Measurements from ENCODE around the gene SMG9. TPM values are rescaled to one million over a fixed set of nuclear protein-coding genes. Genes with fewer than 3 reads are reported as not detected.
A peak's percentile ranks its signal among the peaks of the same experiment; 100 is the strongest.
"Not testable (repeated sequence)": the region's sequence is repeated elsewhere in the genome, so short reads cannot be mapped to it uniquely, and the experiment has no call there.

Gene SMG9
- total RNA-seq, 6 experiments from 2014 or later: 6.5 to 13.5 (median 9.8) TPM

- Histone ChIP-seq H3K4me1 (no peaks in the 10 kb centered on the region), H3K27me3 (no peaks in the 10 kb centered on the region), H3K9me3 (no peaks in the 10 kb centered on the region), H3K27ac (no peak overlapping the region), H3K4me3 (no peak overlapping the region), H3K36me3 (no peaks in the 10 kb centered on the region)
- WGBS (ENCODE audit: insufficient coverage, low coverage, low lambda C conversion rate, missing lambda C conversion rate): no CpG with 5 or more reads among the region's 1 CpG
- TF ChIP-seq, protein P1, sequence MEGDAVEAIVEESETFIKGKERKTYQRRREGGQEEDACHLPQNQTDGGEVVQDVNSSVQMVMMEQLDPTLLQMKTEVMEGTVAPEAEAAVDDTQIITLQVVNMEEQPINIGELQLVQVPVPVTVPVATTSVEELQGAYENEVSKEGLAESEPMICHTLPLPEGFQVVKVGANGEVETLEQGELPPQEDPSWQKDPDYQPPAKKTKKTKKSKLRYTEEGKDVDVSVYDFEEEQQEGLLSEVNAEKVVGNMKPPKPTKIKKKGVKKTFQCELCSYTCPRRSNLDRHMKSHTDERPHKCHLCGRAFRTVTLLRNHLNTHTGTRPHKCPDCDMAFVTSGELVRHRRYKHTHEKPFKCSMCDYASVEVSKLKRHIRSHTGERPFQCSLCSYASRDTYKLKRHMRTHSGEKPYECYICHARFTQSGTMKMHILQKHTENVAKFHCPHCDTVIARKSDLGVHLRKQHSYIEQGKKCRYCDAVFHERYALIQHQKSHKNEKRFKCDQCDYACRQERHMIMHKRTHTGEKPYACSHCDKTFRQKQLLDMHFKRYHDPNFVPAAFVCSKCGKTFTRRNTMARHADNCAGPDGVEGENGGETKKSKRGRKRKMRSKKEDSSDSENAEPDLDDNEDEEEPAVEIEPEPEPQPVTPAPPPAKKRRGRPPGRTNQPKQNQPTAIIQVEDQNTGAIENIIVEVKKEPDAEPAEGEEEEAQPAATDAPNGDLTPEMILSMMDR (IDR thresholded peaks at IDR 0.05): no peak
- no peak for TF ChIP-seq POLR2A (IDR thresholded peaks at IDR 0.05)
- no peak for ATAC-seq
- no peak for DNase-seq
- intact Hi-C loops (cut with DNase I): no loop called here
These were observed 13.1 kb upstream of the SMG9 start for GRCh38 chr19:43767818-43768217.

- DNase-seq (no peak), ATAC-seq (no peak)
- Histone ChIP-seq H3K4me3 (no peak overlapping the region), H3K27ac (no peak overlapping the region), H3K4me1 (no peaks in the 10 kb centered on the region), H3K36me3 (no peaks in the 10 kb centered on the region), H3K27me3 (no peaks in the 10 kb centered on the region), H3K9me3 (no peaks in the 10 kb centered on the region)
- no CpG with 5 or more reads among the region's 7 CpGs for WGBS (ENCODE audit: insufficient coverage, low coverage, low lambda C conversion rate, missing lambda C conversion rate)
- TF ChIP-seq, protein P1 (IDR thresholded peaks at IDR 0.05): no peak
- no peak for TF ChIP-seq POLR2A (IDR thresholded peaks at IDR 0.05)
- intact Hi-C loops (cut with DNase I): no loop called here
These were observed 12.6 kb upstream of the SMG9 start for GRCh38 chr19:43767316-43767715.

GRCh38 chr19:43766755-43767043 lies 11.9 kb upstream of the SMG9 start:
- DNase-seq (no peak), ATAC-seq (no peak)
- TF ChIP-seq POLR2A (IDR thresholded peaks at IDR 0.05): no peak
- TF ChIP-seq, protein P1 (IDR thresholded peaks at IDR 0.05): no peak
- Histone ChIP-seq H3K4me1 (no peaks in the 10 kb centered on the region), H3K36me3 (no peaks in the 10 kb centered on the region), H3K9me3 (no peaks in the 10 kb centered on the region), H3K27me3 (no peaks in the 10 kb centered on the region), H3K4me3 (no peak overlapping the region), H3K27ac (no peak overlapping the region)
- WGBS (ENCODE audit: insufficient coverage, low coverage, low lambda C conversion rate, missing lambda C conversion rate): no CpG with 5 or more reads among the region's 4 CpGs
- intact Hi-C loops (cut with DNase I): no loop called here

DNA sequence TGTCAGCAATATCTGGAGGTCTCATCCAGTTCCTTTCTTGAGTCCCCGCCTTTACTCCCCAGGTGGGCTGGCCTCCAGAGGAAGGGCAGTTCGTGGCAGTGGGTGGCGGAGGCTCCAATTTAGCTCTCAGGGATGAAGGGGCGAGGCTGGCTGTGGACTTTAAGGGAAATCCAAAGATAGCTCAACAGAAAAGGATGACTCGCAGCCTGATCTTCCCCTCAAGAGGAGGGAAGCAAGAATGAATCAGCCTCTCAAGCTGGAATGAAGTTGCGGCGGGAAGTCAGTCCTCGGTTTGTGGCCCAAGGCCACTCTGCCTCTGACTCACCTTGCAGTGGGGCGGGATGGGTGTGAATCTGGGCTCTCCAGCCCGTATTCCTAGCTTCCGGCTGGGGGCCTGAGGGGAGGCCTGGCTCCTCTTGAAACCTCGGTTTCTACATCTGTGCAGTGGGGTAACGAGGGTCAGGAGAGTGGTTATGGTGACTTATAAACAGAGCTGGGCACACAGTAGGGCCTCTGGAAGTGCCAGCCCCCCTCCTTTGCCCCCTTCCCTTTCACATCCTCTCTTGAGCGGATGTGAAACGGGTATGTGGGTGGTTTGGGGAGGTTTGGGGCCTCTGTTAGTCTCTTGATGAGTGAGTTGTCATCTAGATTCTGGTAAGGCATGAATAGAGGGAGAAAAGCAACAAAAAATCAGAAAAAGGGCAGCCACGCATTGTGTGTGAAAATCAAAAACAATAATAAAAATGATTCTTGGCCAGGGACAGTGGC lies 10.5 kb upstream of the SMG9 start:
- no peaks in the 10 kb centered on the region for H3K27me3 ChIP-seq
- intact Hi-C loops (cut with DNase I): no loop called here
- no peak overlapping the region for H3K27ac ChIP-seq
- TF ChIP-seq, protein P1 (IDR thresholded peaks at IDR 0.05): no peak
- TF ChIP-seq POLR2A (IDR thresholded peaks at IDR 0.05): no peak
- no peaks in the 10 kb centered on the region for H3K36me3 ChIP-seq
- peak in 3 of 4 donors; percentile 13 to 62 (median 23) for ATAC-seq
- 62% methylated on average over 8 of the region's 16 CpGs for WGBS (ENCODE audit: insufficient coverage, low coverage, low lambda C conversion rate, missing lambda C conversion rate)
- H3K9me3 ChIP-seq: no peaks in the 10 kb centered on the region
- peak in 1 of 3 donors; percentile 37 for DNase-seq
- H3K4me1 ChIP-seq: no peaks in the 10 kb centered on the region
- no peak overlapping the region for H3K4me3 ChIP-seq

GRCh38 chr19:43764684-43765083 lies 9.9 kb upstream of the SMG9 start:
- H3K27me3 ChIP-seq; H3K4me3 ChIP-seq; H3K36me3 ChIP-seq; H3K4me1 ChIP-seq; intact Hi-C loops (cut with DNase I); H3K27ac ChIP-seq; ATAC-seq; H3K9me3 ChIP-seq: not testable (repeated sequence)
- 58% methylated on average over 6 of the region's 8 CpGs for WGBS (ENCODE audit: insufficient coverage, low coverage, low lambda C conversion rate, missing lambda C conversion rate)
- DNase-seq: peak in 1 of 3 donors; percentile 3

All from right lobe of liver (tissue), 6 donors.